Muscle of leg (tissue), 11 donors: Measurements from ENCODE around the gene MARCO. TPM values are rescaled to one million over a fixed set of nuclear protein-coding genes. Genes with fewer than 3 reads are reported as not detected.

ENCODE experiments used
- DNase-seq: peaks from one replicate; pipeline ENCODE4 v3.0.0; 2013
- H3K27ac ChIP-seq: one replicate; pipeline ENCODE4 v1.5.1; 2013; ENCODE audit warnings: mild to moderate bottlenecking, low read length, control low read depth
- H3K27me3 ChIP-seq: one replicate; pipeline ENCODE4 v1.6.1; 2013; ENCODE audit warnings: low read length; ENCODE audit not compliant: control insufficient read depth, insufficient read depth
- H3K36me3 ChIP-seq: one replicate; pipeline ENCODE4 v1.6.1; 2013; ENCODE audit warnings: low read length; ENCODE audit not compliant: control insufficient read depth, insufficient read depth
- H3K4me1 ChIP-seq: one replicate; pipeline ENCODE4 v1.6.1; 2013; ENCODE audit warnings: low read length; ENCODE audit not compliant: control insufficient read depth, insufficient read depth
- H3K4me3 ChIP-seq: one replicate; pipeline ENCODE4 v1.5.1; 2013; ENCODE audit warnings: low read length, control low read depth
- H3K9me3 ChIP-seq: replicated peaks from 2 replicates; pipeline ENCODE4 v1.6.1; 2013; ENCODE audit warnings: low read depth, low read length; ENCODE audit not compliant: control insufficient read depth
- WGBS: methylation state at CpG from one replicate; pipeline ENCODE4 v1.1.5; 2013; ENCODE audit warnings: missing lambda C conversion rate; ENCODE audit not compliant: insufficient coverage; 5-methylcytosine and 5-hydroxymethylcytosine counted together
- polyA plus RNA-seq, 8 donors: library from polyadenylated mRNA; unstranded; fragments of 120-200 nt; gene quantifications; one replicate each; pipeline versions ENCODE4 v1.2.1 to v1.2.3, GENCODE V29; 2013; ENCODE audit warnings: inconsistent platforms in 1 of 8, low replicate concordance in 1 of 8; ENCODE audit not compliant: insufficient read length in 8 of 8, insufficient read depth in 1 of 8
- total RNA-seq: library from RNA; stranded (reverse); fragments of 120-200 nt; gene quantifications from one replicate; pipeline ENCODE4 v1.2.4, GENCODE V29; 2013

The MARCO gene
- total and polyA plus RNA-seq, 9 donors, result 0.98 to 2.0 (median 1.2) TPM

- Histone ChIP-seq H3K4me1 (peaks cover 7% of the 10 kb centered on the region), H3K27me3 (peaks cover 29% of the 10 kb centered on the region), H3K9me3 (no peaks in the 10 kb centered on the region), H3K27ac (no peak overlapping the region), H3K36me3 (no peaks in the 10 kb centered on the region), H3K4me3 (no peak overlapping the region)
- 78% methylated on average over 6 of the region's 11 CpGs for WGBS
- no peak for DNase-seq
These were observed 70.6 kb downstream of the MARCO start for GRCh38 chr2:119012345-119013301.

GRCh38 chr2:119013671-119014070, 71.7 kb downstream of the MARCO start:
- no peaks in the 10 kb centered on the region for H3K9me3 ChIP-seq
- no peak for DNase-seq
- H3K27me3 ChIP-seq, result peaks cover 29% of the 10 kb centered on the region
- peaks cover 7% of the 10 kb centered on the region for H3K4me1 ChIP-seq
- 71% methylated on average over 2 of the region's 4 CpGs for WGBS
- H3K27ac ChIP-seq, result no peak overlapping the region
- no peak overlapping the region for H3K4me3 ChIP-seq
- H3K36me3 ChIP-seq, result no peaks in the 10 kb centered on the region

- Histone ChIP-seq H3K27ac (no peak overlapping the region), H3K36me3 (no peaks in the 10 kb centered on the region), H3K4me3 (no peak overlapping the region), H3K9me3 (no peaks in the 10 kb centered on the region), H3K27me3 (peaks cover 17% of the 10 kb centered on the region), H3K4me1 (peaks cover 5% of the 10 kb centered on the region)
- no peak for DNase-seq
- WGBS, result 41% methylated on average over 7 of the region's 13 CpGs
These were observed 73.9 kb downstream of the MARCO start for GRCh38 chr2:119015845-119016244.

- H3K9me3 ChIP-seq, result no peaks in the 10 kb centered on the region
- H3K4me3 ChIP-seq, result no peak overlapping the region
- no peaks in the 10 kb centered on the region for H3K4me1 ChIP-seq
- DNase-seq, result no peak
- no peak overlapping the region for H3K27ac ChIP-seq
- H3K27me3 ChIP-seq, result peaks cover 5% of the 10 kb centered on the region
- no peaks in the 10 kb centered on the region for H3K36me3 ChIP-seq
These were observed 77.5 kb downstream of the MARCO start for GRCh38 chr2:119019521-119019920.

GRCh38 chr2:119022678-119023077, 80.7 kb downstream of the MARCO start:
- Histone ChIP-seq H3K9me3 (no peaks in the 10 kb centered on the region), H3K4me3 (no peak overlapping the region), H3K36me3 (no peaks in the 10 kb centered on the region), H3K4me1 (no peaks in the 10 kb centered on the region), H3K27ac (no peak overlapping the region), H3K27me3 (no peaks in the 10 kb centered on the region)
- WGBS, result no CpG with 5 or more reads among the region's 4 CpGs
- no peak for DNase-seq

- DNase-seq, result no peak
- Histone ChIP-seq H3K27me3 (peaks cover 3% of the 10 kb centered on the region), H3K4me1 (no peaks in the 10 kb centered on the region), H3K4me3 (no peak overlapping the region), H3K9me3 (no peaks in the 10 kb centered on the region), H3K36me3 (no peaks in the 10 kb centered on the region), H3K27ac (no peak overlapping the region)
- WGBS, result 51% methylated on average over 2 of the region's 2 CpGs
These were observed 81.5 kb downstream of the MARCO start for GRCh38 chr2:119023534-119023933.

- Histone ChIP-seq H3K9me3 (no peaks in the 10 kb centered on the region), H3K27me3 (peaks cover 3% of the 10 kb centered on the region), H3K4me1 (no peaks in the 10 kb centered on the region), H3K27ac (no peak overlapping the region), H3K36me3 (no peaks in the 10 kb centered on the region), H3K4me3 (no peak overlapping the region)
- no peak for DNase-seq
- WGBS, result 88% methylated on average over 7 of the region's 9 CpGs
These were observed 82.2 kb downstream of the MARCO start for GRCh38 chr2:119024152-119024551.

GRCh38 chr2:119024568-119024967, 82.6 kb downstream of the MARCO start:
- no CpG with 5 or more reads among the region's 3 CpGs for WGBS
- no peak for DNase-seq
- no peak overlapping the region for H3K27ac ChIP-seq
- no peaks in the 10 kb centered on the region for H3K9me3 ChIP-seq
- peaks cover 3% of the 10 kb centered on the region for H3K27me3 ChIP-seq
- no peaks in the 10 kb centered on the region for H3K36me3 ChIP-seq
- no peaks in the 10 kb centered on the region for H3K4me1 ChIP-seq
- H3K4me3 ChIP-seq, result no peak overlapping the region

- WGBS, result 67% methylated on average over 1 of the region's 7 CpGs
- no peak for DNase-seq
- Histone ChIP-seq H3K36me3 (no peaks in the 10 kb centered on the region), H3K27ac (no peak overlapping the region), H3K4me1 (no peaks in the 10 kb centered on the region), H3K27me3 (peaks cover 3% of the 10 kb centered on the region), H3K9me3 (no peaks in the 10 kb centered on the region), H3K4me3 (no peak overlapping the region)
These were observed 83.0 kb downstream of the MARCO start for GRCh38 chr2:119025013-119025412.

GRCh38 chr2:119025762-119026351, 83.9 kb downstream of the MARCO start:
- no peaks in the 10 kb centered on the region for H3K4me1 ChIP-seq
- H3K36me3 ChIP-seq, result no peaks in the 10 kb centered on the region
- no peak overlapping the region for H3K27ac ChIP-seq
- no peak for DNase-seq
- H3K9me3 ChIP-seq, result no peaks in the 10 kb centered on the region
- 81% methylated on average over 18 of the region's 18 CpGs for WGBS
- H3K4me3 ChIP-seq, result no peak overlapping the region
- peaks cover 3% of the 10 kb centered on the region for H3K27me3 ChIP-seq
